ENCODE results near the gene N4BP2.

DNA sequence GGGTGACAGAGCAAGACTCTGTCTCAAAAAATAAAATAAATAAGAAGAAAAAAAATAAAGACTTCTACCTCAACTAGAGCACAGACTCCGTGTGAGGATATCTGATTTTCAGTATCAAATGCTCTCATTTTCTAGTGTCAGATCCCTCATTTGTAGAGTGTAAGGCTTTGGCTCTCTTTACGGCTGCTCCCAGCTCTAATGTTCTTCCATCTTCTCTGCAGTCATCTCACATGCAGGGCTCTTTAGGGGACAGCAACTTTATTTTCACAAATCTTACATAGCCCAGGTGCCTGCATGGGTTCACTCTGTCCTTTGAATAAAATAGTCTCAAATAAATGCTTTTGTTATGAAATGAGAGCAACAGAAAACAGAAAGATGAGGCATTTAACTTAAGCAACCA, 120.9 kb downstream of the N4BP2 start:
- no peak for TF ChIP-seq EZH2 (IDR thresholded peaks at IDR 0.05; ENCODE audit: borderline replicate concordance, low read length)
- TF ChIP-seq, protein P1, sequence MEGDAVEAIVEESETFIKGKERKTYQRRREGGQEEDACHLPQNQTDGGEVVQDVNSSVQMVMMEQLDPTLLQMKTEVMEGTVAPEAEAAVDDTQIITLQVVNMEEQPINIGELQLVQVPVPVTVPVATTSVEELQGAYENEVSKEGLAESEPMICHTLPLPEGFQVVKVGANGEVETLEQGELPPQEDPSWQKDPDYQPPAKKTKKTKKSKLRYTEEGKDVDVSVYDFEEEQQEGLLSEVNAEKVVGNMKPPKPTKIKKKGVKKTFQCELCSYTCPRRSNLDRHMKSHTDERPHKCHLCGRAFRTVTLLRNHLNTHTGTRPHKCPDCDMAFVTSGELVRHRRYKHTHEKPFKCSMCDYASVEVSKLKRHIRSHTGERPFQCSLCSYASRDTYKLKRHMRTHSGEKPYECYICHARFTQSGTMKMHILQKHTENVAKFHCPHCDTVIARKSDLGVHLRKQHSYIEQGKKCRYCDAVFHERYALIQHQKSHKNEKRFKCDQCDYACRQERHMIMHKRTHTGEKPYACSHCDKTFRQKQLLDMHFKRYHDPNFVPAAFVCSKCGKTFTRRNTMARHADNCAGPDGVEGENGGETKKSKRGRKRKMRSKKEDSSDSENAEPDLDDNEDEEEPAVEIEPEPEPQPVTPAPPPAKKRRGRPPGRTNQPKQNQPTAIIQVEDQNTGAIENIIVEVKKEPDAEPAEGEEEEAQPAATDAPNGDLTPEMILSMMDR (IDR thresholded peaks at IDR 0.05; ENCODE audit: low read length), result no peak

All from OCI-LY1 (cell line).